Regular cardiac myocyte (primary cell): Measurements from ENCODE around the gene ZFR2. TPM values are rescaled to one million over a fixed set of nuclear protein-coding genes. Genes with fewer than 3 reads are reported as not detected.

Experiments
- total RNA-seq: library from RNA; depleted of rRNA; stranded (reverse); fragments of >200 nt; gene quantifications from 2 replicates; pipeline ENCODE4 v1.2.3, GENCODE V29; 2014

Gene ZFR2
- 0.19 TPM in 1 of 2 replicates, not detected in the other for total RNA-seq

GRCh38 chr19:3868770-3869456 is at the start of gene ZFR2:
ZFR2 (minus strand) TSS chr19:3869038; CDS start chr19:3869017, 21 bp downstream.

DNA sequence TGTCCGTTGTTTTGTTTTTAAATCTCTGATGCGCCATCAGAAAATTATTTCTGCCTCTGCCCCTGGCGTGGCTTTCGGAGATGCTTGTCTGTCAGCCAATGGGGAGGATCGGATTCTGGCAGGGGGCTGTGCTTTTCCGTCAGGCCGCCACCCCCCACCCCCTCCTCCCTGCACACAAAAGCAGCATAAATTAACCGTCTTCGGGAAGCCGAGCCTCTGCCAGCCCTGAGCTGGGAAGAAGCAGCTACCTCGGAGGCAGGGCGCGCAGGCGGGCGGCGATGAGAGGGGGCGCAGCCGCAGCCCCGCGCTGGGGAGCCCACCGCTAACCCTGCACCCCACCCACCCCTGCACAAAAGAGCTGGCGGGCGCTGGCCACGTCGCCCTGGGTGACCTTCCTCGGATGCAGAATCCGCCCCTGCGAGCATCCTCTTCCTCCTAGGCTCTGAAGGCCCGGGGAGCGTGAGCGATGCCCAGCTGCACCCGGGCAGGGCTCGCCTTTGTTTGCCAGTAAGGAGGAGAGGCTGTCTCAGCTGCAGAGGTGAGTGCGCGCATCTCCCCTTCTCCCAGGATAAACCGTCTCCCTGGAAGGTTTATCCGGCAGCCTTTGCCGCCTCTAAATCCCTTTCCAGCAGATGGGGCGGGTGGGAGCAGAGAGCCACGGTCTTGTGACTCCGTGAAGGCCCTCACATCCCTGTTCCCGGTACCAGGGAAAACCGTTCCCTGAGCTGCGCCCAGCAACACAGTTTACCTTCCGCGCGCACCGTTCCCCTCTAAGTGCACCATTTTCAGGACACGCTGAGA is 11.8 kb upstream of the ZFR2 start, which contains the start of gene ATCAY:
Gene ATCAY (plus strand): TSS at position 215 of the 801 bp plus-strand sequence. CDS start 5,083 bp downstream, outside the sequence.

GRCh38 chr19:3785938-3786824 is 82.7 kb downstream of the ZFR2 start, which contains the start of gene MATK:
MATK (minus strand) TSS chr19:3786381; CDS start chr19:3785135, 1,246 bp downstream.

DNA sequence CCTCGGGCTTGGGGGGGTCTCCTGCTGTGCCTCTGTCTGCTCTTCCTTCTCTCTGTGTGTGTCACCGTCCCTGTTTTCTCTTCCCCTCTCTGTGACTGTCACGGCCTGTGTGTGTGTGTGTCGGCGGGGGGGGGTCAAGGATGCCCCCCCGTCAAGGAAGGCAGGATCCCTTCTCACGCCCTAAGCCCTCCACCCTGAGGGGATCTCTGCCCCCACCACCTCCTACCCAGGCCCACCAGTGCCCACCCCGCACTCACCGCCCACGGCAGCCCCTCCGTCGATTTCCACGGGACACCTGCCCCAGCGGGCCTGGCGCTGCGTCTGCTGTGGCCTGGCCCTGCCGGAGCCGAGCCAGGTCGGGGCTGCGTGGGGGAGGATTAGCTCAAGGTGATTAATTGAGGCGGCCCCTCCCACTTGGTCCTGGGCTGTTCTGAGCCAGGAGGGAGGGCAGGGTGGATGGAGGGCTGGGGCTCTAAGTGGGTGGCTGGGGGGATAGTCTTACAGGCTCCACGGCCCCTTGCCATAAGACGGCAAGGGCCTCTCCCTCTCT is 96.9 kb downstream of the ZFR2 start, which contains the start of gene RAX2:
Gene RAX2 (minus strand): TSS at position 323 of the 550 bp plus-strand sequence. CDS start 486 bp downstream, outside the sequence.

DNA sequence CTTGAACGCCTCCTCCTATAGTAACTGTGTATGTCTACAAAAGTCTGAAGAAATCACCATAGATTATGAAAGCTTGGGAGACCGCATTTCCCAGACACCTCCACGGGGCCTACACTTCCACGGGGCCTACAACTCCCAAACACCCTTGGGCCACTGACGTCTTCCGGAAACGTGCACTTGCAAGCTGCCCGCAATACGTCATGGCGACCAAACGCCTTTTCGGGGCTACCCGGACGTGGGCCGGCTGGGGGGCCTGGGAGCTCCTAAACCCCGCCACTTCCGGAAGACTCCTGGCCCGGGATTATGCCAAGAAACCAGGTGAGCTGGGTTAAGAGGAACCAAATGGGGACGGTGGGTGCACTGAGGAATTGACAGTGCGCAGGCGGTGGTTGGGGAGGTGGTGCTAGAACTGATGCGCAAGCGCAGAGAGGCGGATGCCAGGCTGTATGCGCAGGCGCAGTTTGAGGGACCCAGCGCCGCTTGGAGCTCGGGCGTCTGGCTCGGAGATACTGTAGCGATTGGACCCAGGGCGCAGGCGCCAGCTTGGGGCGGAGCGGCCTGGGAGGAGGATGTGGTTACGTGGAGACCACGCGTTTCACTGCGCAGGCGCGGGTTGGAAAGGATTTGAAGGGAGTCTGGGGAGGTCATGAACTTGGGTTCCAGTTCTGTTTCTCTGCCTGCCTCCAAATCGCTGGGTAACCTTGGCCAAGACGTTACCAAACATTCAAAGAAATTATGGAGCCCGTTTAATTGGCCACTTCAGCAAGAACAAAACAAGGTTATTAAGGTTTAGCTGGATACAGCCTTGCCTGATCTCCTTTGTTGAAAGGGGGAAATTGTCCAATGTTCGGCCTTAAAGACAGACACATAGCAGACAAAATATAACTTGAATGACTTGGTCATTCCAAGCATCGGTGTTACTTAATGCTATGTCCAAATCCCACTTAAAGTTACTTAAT is 106.1 kb downstream of the ZFR2 start, which contains the start of gene MRPL54:
Gene MRPL54 (plus strand): TSS at position 182 of the 959 bp plus-strand sequence. CDS start 19 bp downstream, at position 201.

GRCh38 chr19:3761382-3762129 is 107.3 kb downstream of the ZFR2 start, which contains the start of gene APBA3:
APBA3 (minus strand) TSS chr19:3761692; CDS start chr19:3760264, 1,428 bp downstream.

Other genes with a start within 250 kb of the ZFR2 start
- 16.3 and 33.5 TPM in 2 replicates for gene CACTIN, start 242.2 kb downstream of the ZFR2 start, total RNA-seq
- 17.2 and 19.2 TPM in 2 replicates for gene PIP5K1C, start 168.6 kb downstream of the ZFR2 start, total RNA-seq
- not detected in 2 replicates for gene TJP3, start 160.7 kb downstream of the ZFR2 start, total RNA-seq
- gene APBA3, start 107.3 kb downstream of the ZFR2 start, total RNA-seq: 21.9 and 25.7 TPM in 2 replicates
- gene MRPL54, start 106.4 kb downstream of the ZFR2 start, total RNA-seq: 34.4 and 49.7 TPM in 2 replicates
- not detected in 2 replicates for gene RAX2, start 96.8 kb downstream of the ZFR2 start, total RNA-seq
- under 0.01 TPM in 1 of 2 replicates, not detected in the other for gene MATK, start 82.7 kb downstream of the ZFR2 start, total RNA-seq
- gene ATCAY, start 11.6 kb upstream of the ZFR2 start, total RNA-seq: not detected in 2 replicates
- gene NMRK2, start 64.0 kb upstream of the ZFR2 start, total RNA-seq: not detected in 2 replicates
- 83.4 and 153 TPM in 2 replicates for gene DAPK3, start 102.1 kb upstream of the ZFR2 start, total RNA-seq
- gene EEF2, start 116.4 kb upstream of the ZFR2 start, total RNA-seq: 2,462 and 3,206 TPM in 2 replicates
- 11.6 and 13.8 TPM in 2 replicates for gene PIAS4, start 138.7 kb upstream of the ZFR2 start, total RNA-seq
- 15.8 and 19.7 TPM in 2 replicates for gene ZBTB7A, start 197.9 kb upstream of the ZFR2 start, total RNA-seq